HepG2 (cell line): Measurements from ENCODE around the gene DSCAM. TPM values are rescaled to one million over a fixed set of nuclear protein-coding genes. Genes with fewer than 3 reads are reported as not detected.

Source experiments
- ATAC-seq: fragments of 200-7000 bp; cut with Tn5 transposase; 3 replicates; pipeline ENCODE4 v1.9.1; 2020; ENCODE audit warnings: mild to moderate bottlenecking, moderate library complexity
- BruUV-seq: library from RNA; stranded (reverse); fragments of 400-500 nt; replicated peaks from 2 replicates; lab custom pipeline; 2021; lab: Mats Ljungman, UMichigan
- CTCF ChIA-PET: fragments of 300-600 bp; formaldehyde crosslinking; extraction: SDS; loops from one replicate; lab custom pipeline; 2021; ENCODE audit warnings: low total read pairs, inconsistent platforms, low intra/inter-chr PET ratio; lab: Yijun Ruan, JAX
- POLR2A ChIA-PET: fragments of 350-600 bp; sonication (Branson Sonifier 250); formaldehyde crosslinking; loops from one replicate; lab custom pipeline; 2020; ENCODE audit warnings: antibody characterized with exemption, inconsistent platforms; lab: Yijun Ruan, JAX
- DNase-seq: peaks from one replicate; pipeline ENCODE4 v3.0.0-alpha.2; 2015; ENCODE audit warnings: low spot score
- FAIRE-seq: peaks from 3 replicates; lab custom pipeline; 2011; peaks lifted over from hg19 to GRCh38; lab: Jason Lieb, UNC
- H2AFZ ChIP-seq: one replicate; pipeline ENCODE4 v1.6.1; 2011; ENCODE audit warnings: low read length, inconsistent platforms
- H3K27ac ChIP-seq: fragments of 300-600 bp; 3 replicates; pipeline ENCODE4 v1.8.0; 2011; ENCODE audit warnings: mixed run types, mild to moderate bottlenecking, mixed read lengths, low read length, inconsistent platforms; ENCODE audit not compliant: insufficient read depth; ENCODE audit errors: extremely low read length
- H3K27me3 ChIP-seq, 2 experiments: fragments of 200-600 bp in 1 of 2; 2 replicates in 1 of 2; 3 replicates in 1 of 2; pipeline versions ENCODE4 v1.6.0 to v1.8.0; 2011; ENCODE audit warnings: low read length in 2 of 2, mild to moderate bottlenecking in 2 of 2, moderate library complexity in 2 of 2, inconsistent platforms in 1 of 2; ENCODE audit not compliant: insufficient read depth in 2 of 2, control insufficient read depth in 1 of 2
- H3K36me3 ChIP-seq, 2 experiments: fragments of 200-600 bp in 1 of 2; replicated peaks in 1 of 2; 2 replicates in 1 of 2; 3 replicates in 1 of 2; pipeline versions ENCODE4 v1.5.1 to v1.8.0; 2011; ENCODE audit warnings: low read length in 2 of 2, inconsistent platforms in 1 of 2; ENCODE audit not compliant: insufficient read depth in 2 of 2, control insufficient read depth in 1 of 2
- H3K4me1 ChIP-seq: 2 replicates; pipeline ENCODE4 v1.5.1; 2012; ENCODE audit warnings: low read length, inconsistent platforms; ENCODE audit not compliant: insufficient read depth
- H3K4me2 ChIP-seq: 2 replicates; pipeline ENCODE4 v1.6.0; 2011; ENCODE audit warnings: low read depth, low read length, inconsistent platforms
- H3K4me3 ChIP-seq, 3 experiments: fragments of 200-600 bp in 1 of 3; sonication (generic), shearing (Covaris generic) in 1 of 3; replicated peaks in 1 of 3; 2 replicates each; pipeline ENCODE4 v1.5.1; 2011 to 2016; ENCODE audit warnings: low read length in 3 of 3, inconsistent platforms in 2 of 3, low read depth in 2 of 3, mild to moderate bottlenecking in 2 of 3, control low read depth in 1 of 3, mixed read lengths in 1 of 3; ENCODE audit not compliant: insufficient read depth in 1 of 3
- H3K79me2 ChIP-seq: one replicate; pipeline ENCODE4 v1.6.1; 2011; ENCODE audit warnings: low read length, inconsistent platforms; ENCODE audit not compliant: insufficient read depth
- H3K9ac ChIP-seq: 2 replicates; pipeline ENCODE4 v1.6.0; 2011; ENCODE audit warnings: mild to moderate bottlenecking, low read depth, low read length, inconsistent platforms; ENCODE audit not compliant: insufficient read depth
- H3K9me3 ChIP-seq: 2 replicates; pipeline ENCODE4 v1.5.1; 2012; ENCODE audit warnings: mild to moderate bottlenecking, low read length
- H4K20me1 ChIP-seq: 2 replicates; pipeline ENCODE4 v1.6.0; 2011; ENCODE audit warnings: inconsistent platforms, mild to moderate bottlenecking, low read length, moderate library complexity; ENCODE audit not compliant: insufficient read depth
- ADNP ChIP-seq: sonication (generic); formaldehyde crosslinking; IDR thresholded peaks from 2 replicates; pipeline ENCODE4 v1.4.0; 2020; ENCODE audit warnings: missing genetic modification reagents
- CREB3 ChIP-seq: sonication (generic); formaldehyde crosslinking; IDR thresholded peaks from 2 replicates; pipeline ENCODE4 v1.5.0; 2020; ENCODE audit warnings: missing genetic modification reagents
- DPF2 ChIP-seq: sonication (generic); formaldehyde crosslinking; IDR thresholded peaks from 2 replicates; pipeline ENCODE4 v1.4.0; 2020; ENCODE audit warnings: mild to moderate bottlenecking, low read depth, missing genetic modification reagents, borderline replicate concordance
- ETV5 ChIP-seq: IDR thresholded peaks from 2 replicates; pipeline ENCODE4 v1.6.1; 2018; ENCODE audit warnings: missing biosample characterization, missing genetic modification reagents, inconsistent platforms, borderline replicate concordance
- KLF9 ChIP-seq: IDR thresholded peaks from 2 replicates; pipeline ENCODE4 v1.6.1; 2016; ENCODE audit warnings: low read depth
- NFATC3 ChIP-seq: sonication (generic); formaldehyde crosslinking; IDR thresholded peaks from 2 replicates; pipeline ENCODE4 v1.5.1; 2020; ENCODE audit warnings: mild to moderate bottlenecking, missing genetic modification reagents
- NFYB ChIP-seq: sonication (generic); formaldehyde crosslinking; IDR thresholded peaks from 2 replicates; pipeline ENCODE4 v1.4.0; 2020; ENCODE audit warnings: missing genetic modification reagents
- PRPF4 ChIP-seq: fragments of 200-400 bp; formaldehyde crosslinking; IDR thresholded peaks from 2 replicates; pipeline ENCODE4 v1.6.1; 2016; ENCODE audit warnings: low read length, low read depth; ENCODE audit not compliant: poor library complexity, severe bottlenecking
- SP140L ChIP-seq: sonication (generic); formaldehyde crosslinking; IDR thresholded peaks from 2 replicates; pipeline ENCODE4 v1.4.0; 2020; ENCODE audit warnings: missing genetic modification reagents, borderline replicate concordance
- SRSF9 ChIP-seq: fragments of 200-400 bp; formaldehyde crosslinking; IDR thresholded peaks from 2 replicates; pipeline ENCODE4 v1.6.1; 2018; ENCODE audit warnings: borderline replicate concordance, mild to moderate bottlenecking, low read depth, low read length; ENCODE audit not compliant: insufficient read depth, poor library complexity, severe bottlenecking
- TBP ChIP-seq: sonication (generic); formaldehyde crosslinking; IDR thresholded peaks from 2 replicates; pipeline ENCODE4 v1.5.0; 2020; ENCODE audit warnings: missing genetic modification reagents
- TRIM22 ChIP-seq: fragments of 450-650 bp; IDR thresholded peaks from 2 replicates; pipeline ENCODE4 v1.6.1; 2017
- ZMYM4 ChIP-seq: sonication (generic); formaldehyde crosslinking; IDR thresholded peaks from 2 replicates; pipeline ENCODE4 v1.8.1; 2023; ENCODE audit warnings: mild to moderate bottlenecking, missing genetic modification reagents
- ZNF75D ChIP-seq: sonication (generic); formaldehyde crosslinking; IDR thresholded peaks from 2 replicates; pipeline ENCODE4 v1.8.1; 2023; ENCODE audit warnings: missing genetic modification reagents, mild to moderate bottlenecking, borderline replicate concordance
- WGBS: methylation state at CpG from one replicate; pipeline ENCODE4 v1.1.6; 2017; ENCODE audit warnings: low lambda C conversion rate; 5-methylcytosine and 5-hydroxymethylcytosine counted together
- in situ Hi-C: cut with HindIII; loops from 2 replicates; pipeline ENCODE4 v1.10.0; 2017; ENCODE audit warnings: low pct_unique_long_range_greater_than_20kb; ENCODE audit not compliant: extremely low pct_ligation_motif_present
- intact Hi-C: fragments of 100-400 bp; cut with micrococcal nuclease; formaldehyde crosslinking; loops from one replicate; pipeline ENCODE4 v1.10.0; 2022; ENCODE audit not compliant: unreplicated experiment
- polyA plus RNA-seq, 8 experiments: library from polyadenylated mRNA; depleted of rRNA in 3 of 8; stranded (reverse) in 7 of 8; unstranded in 1 of 8; fragments of >200 nt; fragmentation: Illumina TruSeq in 4 of 8; extraction: Trizol in 4 of 8; gene quantifications; 2 replicates each; pipeline versions ENCODE4 v1.2.1 to v1.2.3, GENCODE V29; 2011 to 2016; ENCODE audit warnings: low read depth in 4 of 8, missing spikeins in 1 of 8, mixed read lengths in 1 of 8; ENCODE audit not compliant: insufficient read depth in 1 of 8
- total RNA-seq, 5 experiments: library from RNA; depleted of rRNA; stranded (reverse); fragments of >200 nt; fragmentation: Illumina TruSeq; extraction: Trizol; gene quantifications; 2 replicates each; pipeline ENCODE4 v1.2.3, GENCODE V29; 2016; ENCODE audit warnings: low read depth in 1 of 5
- TF ChIP-seq, protein P1 (sequence below): sonication (generic); formaldehyde crosslinking; conservative IDR thresholded peaks from 2 replicates; pipeline ENCODE4 v1.4.0; 2020; ENCODE audit warnings: missing genetic modification reagents

The DSCAM gene
- total and polyA plus RNA-seq, 2 of the 13 experiments (the other 11 are each of a cell fraction or from before 2014, with no cell fraction given) = not detected

DNA sequence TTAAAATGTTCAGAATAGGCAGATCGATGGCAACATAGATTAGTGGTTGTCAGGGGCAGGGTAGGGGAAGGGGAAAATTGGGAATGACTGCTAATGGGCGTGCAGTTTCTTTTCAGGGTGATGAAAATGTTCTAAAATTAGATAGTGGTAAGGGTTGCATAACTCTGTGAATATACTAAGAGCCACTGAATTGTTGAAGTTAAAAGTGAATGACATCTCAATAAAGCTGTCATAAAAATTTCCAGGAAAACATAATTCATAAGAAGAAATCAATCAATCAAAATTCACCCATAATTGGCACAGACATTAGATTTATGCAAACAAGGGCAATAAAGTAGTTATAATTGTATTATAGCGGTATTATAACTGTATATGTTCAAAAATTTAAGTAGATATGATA, 751.5 kb downstream of the DSCAM start (continued):
- TF ChIP-seq ADNP (no peak), ETV5 (no peak), PRPF4 (no peak), DPF2 (CRISPR knock-in tag) (no peak), NFATC3 (CRISPR knock-in tag) (no peak), SRSF9 (no peak), KLF9 (CRISPR knock-in tag) (no peak), ZNF75D (CRISPR knock-in tag) (no peak), TBP (no peak)
- TF ChIP-seq, all 625 proteins: peak for 0

DNA sequence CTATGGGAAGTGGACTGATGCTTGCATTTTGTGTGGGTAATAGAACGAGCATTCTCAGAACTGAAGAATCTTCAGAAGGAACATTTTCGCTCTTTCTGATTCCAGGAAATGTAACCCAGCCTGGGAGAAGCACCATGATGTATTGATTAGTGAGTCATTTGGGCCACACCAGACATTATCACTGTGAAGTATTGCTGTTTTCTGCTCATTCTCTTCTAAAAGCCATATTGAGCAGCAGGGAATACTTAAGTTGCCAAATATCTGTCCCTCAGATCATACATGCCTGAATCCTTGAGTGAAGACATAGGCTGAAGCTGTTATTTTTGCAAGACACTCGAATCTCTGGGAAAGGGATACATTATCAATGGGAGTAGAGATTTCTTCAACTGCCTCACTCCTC, 766.6 kb downstream of the DSCAM start:
- H3K4me3 ChIP-seq = no peak overlapping the region
- no peaks in the 10 kb centered on the region for H4K20me1 ChIP-seq
- 0% methylated on average over 3 of the region's 3 CpGs for WGBS
- ATAC-seq (no peak), FAIRE-seq (no peak), DNase-seq (no peak)
- H3K79me2 ChIP-seq = no peaks in the 10 kb centered on the region
- TF ChIP-seq, protein P1, sequence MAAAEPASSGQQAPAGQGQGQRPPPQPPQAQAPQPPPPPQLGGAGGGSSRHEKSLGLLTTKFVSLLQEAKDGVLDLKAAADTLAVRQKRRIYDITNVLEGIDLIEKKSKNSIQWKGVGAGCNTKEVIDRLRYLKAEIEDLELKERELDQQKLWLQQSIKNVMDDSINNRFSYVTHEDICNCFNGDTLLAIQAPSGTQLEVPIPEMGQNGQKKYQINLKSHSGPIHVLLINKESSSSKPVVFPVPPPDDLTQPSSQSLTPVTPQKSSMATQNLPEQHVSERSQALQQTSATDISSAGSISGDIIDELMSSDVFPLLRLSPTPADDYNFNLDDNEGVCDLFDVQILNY = no peak
- TF ChIP-seq SP140L (CRISPR knock-in tag) (no peak), TRIM22 (no peak), CREB3 (no peak), ZMYM4 (CRISPR knock-in tag) (no peak), NFYB (CRISPR knock-in tag) (no peak)
- no peak overlapping the region for H3K4me2 ChIP-seq
- no peaks in the 10 kb centered on the region for H3K4me1 ChIP-seq
- CTCF ChIA-PET = no interaction called here
- H3K27ac ChIP-seq = no peak overlapping the region
- no peak overlapping the region for H3K9ac ChIP-seq
- no TSS peak for BruUV-seq
- POLR2A ChIA-PET = no interaction called here
- peaks cover 100% of the 10 kb centered on the region for H3K9me3 ChIP-seq
- no peaks in the 10 kb centered on the region for H3K27me3 ChIP-seq
- intact Hi-C loops (no loop called here), in situ Hi-C loops (no loop called here)
- no peak overlapping the region for H2AFZ ChIP-seq
- no peaks in the 10 kb centered on the region for H3K36me3 ChIP-seq
